ENCODE results near the gene SORL1. TPM values are rescaled to one million over a fixed set of nuclear protein-coding genes. Genes with fewer than 3 reads are reported as not detected.

Gene SORL1
- total RNA-seq, 1 experiment from 2014 or later = 68.3 TPM

- Histone ChIP-seq H3K27me3 (ENCODE audit: insufficient read depth, low read length) (no peaks in the 10 kb centered on the region), H3K56ac (ENCODE audit: insufficient read length, low read depth, low read length) (no peak overlapping the region), H3K4ac (ENCODE audit: low read depth, low read length) (no peak overlapping the region), H2BK12ac (ENCODE audit: insufficient read length, low read depth, low read length) (no peak overlapping the region), H2BK15ac (ENCODE audit: low read depth, low read length) (no peak overlapping the region), H3K79me1 (ENCODE audit: insufficient read depth, low read depth, low read length, poor library complexity, severe bottlenecking) (no peaks in the 10 kb centered on the region), H4K5ac (ENCODE audit: insufficient read length, low read depth, low read length) (no peak overlapping the region), H3K14ac (ENCODE audit: insufficient read depth, low read length) (no peak overlapping the region), H2BK20ac (ENCODE audit: low read depth, low read length, poor library complexity, severe bottlenecking) (no peak overlapping the region), H2AFZ (ENCODE audit: low read length) (no peak overlapping the region), H3K4me1 (ENCODE audit: insufficient read depth, low read length) (no peaks in the 10 kb centered on the region), H3K23ac (ENCODE audit: insufficient read length, low read depth, low read length) (no peak overlapping the region), H3K79me2 (ENCODE audit: insufficient read depth, low read length) (no peaks in the 10 kb centered on the region), H3K9me3 (ENCODE audit: control insufficient read depth, low read depth, low read length) (no peaks in the 10 kb centered on the region), H2AK5ac (ENCODE audit: insufficient read length, low read length) (no peak overlapping the region), H3K23me2 (ENCODE audit: insufficient read length, low read depth, low read length, poor library complexity, severe bottlenecking) (no peaks in the 10 kb centered on the region), H3T11ph (ENCODE audit: low read length) (no peak overlapping the region), H3K9ac (ENCODE audit: extremely low read depth, insufficient read length, low read length) (no peak overlapping the region), H3K18ac (ENCODE audit: insufficient read length, low read depth, low read length) (no peak overlapping the region), H4K8ac (replicated peaks; ENCODE audit: insufficient read length, low read depth, low read length) (no peak overlapping the region), H4K91ac (ENCODE audit: insufficient read length, low read depth, low read length) (no peak overlapping the region), H2BK5ac (ENCODE audit: insufficient read length, low read length) (no peak overlapping the region), H4K20me1 (ENCODE audit: control insufficient read depth, insufficient read depth, insufficient read length) (no peaks in the 10 kb centered on the region), H3K4me2 (ENCODE audit: insufficient read depth, insufficient read length, low read length) (no peak overlapping the region), H2BK120ac (ENCODE audit: low read depth, low read length, poor library complexity, severe bottlenecking) (no peak overlapping the region), H3K27ac (ENCODE audit: insufficient read length, low read depth, low read length) (no peak overlapping the region)
- Mint-ChIP-seq H3K27ac (no peak overlapping the region), H3K9me3 (no peaks in the 10 kb centered on the region), H3K36me3 (ENCODE audit: insufficient read depth in 1 of 3, low read depth in 3 of 3) (no peaks in the 10 kb centered on the region; a peak in 1 of 7 replicates), H3K4me1 (no peaks in the 10 kb centered on the region), H3K4me3 (no peak overlapping the region), H3K27me3 (ENCODE audit: low read depth) (no peaks in the 10 kb centered on the region)
- no peak for DNase-seq
- no CpG with 5 or more reads among the region's 6 CpGs for WGBS (ENCODE audit: extremely low coverage, insufficient read length, low lambda C conversion rate)
- no peak for TF ChIP-seq CTCF (conservative IDR thresholded peaks at IDR 0.05)
These were observed 213.2 kb downstream of the SORL1 start for GRCh38 chr11:121665206-121665838.

All from H9 (cell line).